OCI-LY7 (cell line): ENCODE data around the gene GTF2IRD1.

Experiments used
- EZH2phosphoT487 ChIP-seq: fragments of 200-600 bp; sonication (generic); IDR thresholded peaks from 2 replicates; pipeline ENCODE4 v1.6.1; 2018; ENCODE audit warnings: low read depth, borderline replicate concordance, mild to moderate bottlenecking, mixed run types, antibody characterized with exemption, low read length, moderate library complexity, mixed read lengths
- TF ChIP-seq, protein P1 (sequence below): fragments of 200-600 bp; sonication (generic); conservative IDR thresholded peaks from 2 replicates; pipeline ENCODE4 v1.5.1; 2014; ENCODE audit warnings: mild to moderate bottlenecking, antibody characterized with exemption, low read length, moderate library complexity, mixed read lengths

DNA sequence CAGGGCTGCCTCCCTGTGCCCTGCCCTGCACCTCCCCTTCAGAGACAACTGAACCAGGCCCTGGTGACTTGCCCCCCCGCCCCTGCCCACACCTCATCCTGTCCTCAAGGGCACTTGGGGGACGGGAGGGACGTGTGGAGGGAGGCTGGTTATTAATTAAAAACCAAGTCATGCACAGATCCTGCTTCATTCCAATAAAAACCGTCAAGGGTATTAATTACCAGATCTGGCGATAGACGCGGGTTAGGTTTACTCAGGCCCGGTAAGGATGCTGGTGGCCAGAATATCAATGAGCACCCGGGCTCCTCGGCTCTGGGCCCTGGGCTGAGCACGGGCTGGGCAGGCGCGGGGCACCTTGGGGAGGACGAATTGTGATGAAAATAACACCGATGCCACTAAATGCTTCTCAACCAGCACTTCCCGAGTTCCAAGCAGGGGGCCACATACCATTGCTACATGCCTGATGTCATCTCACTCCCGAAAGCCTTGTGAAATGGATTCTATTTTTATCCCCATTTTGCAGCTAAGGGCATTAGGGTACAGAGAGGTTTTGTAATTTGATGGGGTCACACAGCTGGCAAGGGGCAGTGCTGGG lies 24.5 kb upstream of the GTF2IRD1 start:
- TF ChIP-seq, protein P1, sequence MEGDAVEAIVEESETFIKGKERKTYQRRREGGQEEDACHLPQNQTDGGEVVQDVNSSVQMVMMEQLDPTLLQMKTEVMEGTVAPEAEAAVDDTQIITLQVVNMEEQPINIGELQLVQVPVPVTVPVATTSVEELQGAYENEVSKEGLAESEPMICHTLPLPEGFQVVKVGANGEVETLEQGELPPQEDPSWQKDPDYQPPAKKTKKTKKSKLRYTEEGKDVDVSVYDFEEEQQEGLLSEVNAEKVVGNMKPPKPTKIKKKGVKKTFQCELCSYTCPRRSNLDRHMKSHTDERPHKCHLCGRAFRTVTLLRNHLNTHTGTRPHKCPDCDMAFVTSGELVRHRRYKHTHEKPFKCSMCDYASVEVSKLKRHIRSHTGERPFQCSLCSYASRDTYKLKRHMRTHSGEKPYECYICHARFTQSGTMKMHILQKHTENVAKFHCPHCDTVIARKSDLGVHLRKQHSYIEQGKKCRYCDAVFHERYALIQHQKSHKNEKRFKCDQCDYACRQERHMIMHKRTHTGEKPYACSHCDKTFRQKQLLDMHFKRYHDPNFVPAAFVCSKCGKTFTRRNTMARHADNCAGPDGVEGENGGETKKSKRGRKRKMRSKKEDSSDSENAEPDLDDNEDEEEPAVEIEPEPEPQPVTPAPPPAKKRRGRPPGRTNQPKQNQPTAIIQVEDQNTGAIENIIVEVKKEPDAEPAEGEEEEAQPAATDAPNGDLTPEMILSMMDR: no peak
- TF ChIP-seq EZH2phosphoT487: no peak
